Endodermal cell (in vitro differentiated cells): ENCODE measurements around the gene CTSO. TPM values are rescaled to one million over a fixed set of nuclear protein-coding genes. Genes with fewer than 3 reads are reported as not detected.

Experiments
- DNase-seq: peaks from one replicate; pipeline ENCODE4 v3.0.0-alpha.2; 2017
- H3K27ac ChIP-seq: 2 replicates; pipeline ENCODE4 v1.5.1; 2013; ENCODE audit warnings: mild to moderate bottlenecking, low read depth, low read length, moderate library complexity
- H3K27me3 ChIP-seq: 2 replicates; pipeline ENCODE4 v1.6.1; 2013; ENCODE audit warnings: mild to moderate bottlenecking, low read length, moderate library complexity; ENCODE audit not compliant: insufficient read depth, control insufficient read depth, poor library complexity, severe bottlenecking
- H3K36me3 ChIP-seq: 2 replicates; pipeline ENCODE4 v1.7.0; 2013; ENCODE audit warnings: mild to moderate bottlenecking, low read length, moderate library complexity; ENCODE audit not compliant: control insufficient read depth, insufficient read depth
- H3K4me1 ChIP-seq: one replicate; pipeline ENCODE4 v1.7.0; 2013; ENCODE audit warnings: low read length; ENCODE audit not compliant: control insufficient read depth, insufficient read depth
- H3K4me3 ChIP-seq: 2 replicates; pipeline ENCODE4 v1.5.1; 2013; ENCODE audit warnings: mild to moderate bottlenecking, low read length, moderate library complexity
- H3K9ac ChIP-seq: 2 replicates; pipeline ENCODE4 v1.6.1; 2013; ENCODE audit warnings: mild to moderate bottlenecking, low read length, moderate library complexity; ENCODE audit not compliant: poor library complexity, severe bottlenecking; ENCODE audit errors: extremely low read depth
- H3K9me3 ChIP-seq: 2 replicates; pipeline ENCODE4 v1.6.1; 2013; ENCODE audit warnings: mild to moderate bottlenecking, low read length, moderate library complexity; ENCODE audit not compliant: control insufficient read depth
- H3K27ac Mint-ChIP-seq: 2 replicates; pipeline ENCODE4 v1.8.0; 2020; ENCODE audit warnings: mixed read lengths
- H3K27me3 Mint-ChIP-seq: 2 replicates; pipeline ENCODE4 v1.8.0; 2021; ENCODE audit warnings: mild to moderate bottlenecking, mixed read lengths; ENCODE audit not compliant: insufficient read depth
- H3K36me3 Mint-ChIP-seq: 2 replicates; pipeline ENCODE4 v1.8.0; 2020; ENCODE audit warnings: low read depth, mixed read lengths
- H3K4me1 Mint-ChIP-seq: 2 replicates; pipeline ENCODE4 v1.8.0; 2020; ENCODE audit warnings: mixed read lengths
- H3K4me3 Mint-ChIP-seq: 2 replicates; pipeline ENCODE4 v1.8.0; 2020; ENCODE audit warnings: mild to moderate bottlenecking, moderate library complexity, mixed read lengths
- H3K9me3 Mint-ChIP-seq: 2 replicates; pipeline ENCODE4 v1.8.0; 2020; ENCODE audit warnings: mild to moderate bottlenecking, mixed read lengths
- CTCF ChIP-seq: fragments of 200-600 bp; sonication (generic); conservative IDR thresholded peaks from 2 replicates; pipeline ENCODE4 v1.5.0; 2021; ENCODE audit warnings: antibody characterized with exemption, mild to moderate bottlenecking
- WGBS, 2 experiments: methylation state at CpG; one replicate each; pipeline versions ENCODE4 v1.1.5 to v1.1.7; 2013; ENCODE audit warnings: missing lambda C conversion rate in 2 of 2, mixed read lengths in 1 of 2; ENCODE audit not compliant: insufficient coverage in 1 of 2, insufficient read length in 1 of 2; 5-methylcytosine and 5-hydroxymethylcytosine counted together
- total RNA-seq, 2 donors: library from RNA; stranded (reverse); fragmentation: NEBNext Ultra II Directional in 1 of 2; extraction: Animal tissue kit (Norgen Biotek cat#: 25700) in 1 of 2; gene quantifications; 2 replicates in 1 of 2; 3 replicates in 1 of 2; pipeline ENCODE4 v1.2.1, GENCODE V29; 2021

Gene CTSO
- total RNA-seq, 2 donors from 2014 or later = 4.2 to 5.4 TPM

DNA sequence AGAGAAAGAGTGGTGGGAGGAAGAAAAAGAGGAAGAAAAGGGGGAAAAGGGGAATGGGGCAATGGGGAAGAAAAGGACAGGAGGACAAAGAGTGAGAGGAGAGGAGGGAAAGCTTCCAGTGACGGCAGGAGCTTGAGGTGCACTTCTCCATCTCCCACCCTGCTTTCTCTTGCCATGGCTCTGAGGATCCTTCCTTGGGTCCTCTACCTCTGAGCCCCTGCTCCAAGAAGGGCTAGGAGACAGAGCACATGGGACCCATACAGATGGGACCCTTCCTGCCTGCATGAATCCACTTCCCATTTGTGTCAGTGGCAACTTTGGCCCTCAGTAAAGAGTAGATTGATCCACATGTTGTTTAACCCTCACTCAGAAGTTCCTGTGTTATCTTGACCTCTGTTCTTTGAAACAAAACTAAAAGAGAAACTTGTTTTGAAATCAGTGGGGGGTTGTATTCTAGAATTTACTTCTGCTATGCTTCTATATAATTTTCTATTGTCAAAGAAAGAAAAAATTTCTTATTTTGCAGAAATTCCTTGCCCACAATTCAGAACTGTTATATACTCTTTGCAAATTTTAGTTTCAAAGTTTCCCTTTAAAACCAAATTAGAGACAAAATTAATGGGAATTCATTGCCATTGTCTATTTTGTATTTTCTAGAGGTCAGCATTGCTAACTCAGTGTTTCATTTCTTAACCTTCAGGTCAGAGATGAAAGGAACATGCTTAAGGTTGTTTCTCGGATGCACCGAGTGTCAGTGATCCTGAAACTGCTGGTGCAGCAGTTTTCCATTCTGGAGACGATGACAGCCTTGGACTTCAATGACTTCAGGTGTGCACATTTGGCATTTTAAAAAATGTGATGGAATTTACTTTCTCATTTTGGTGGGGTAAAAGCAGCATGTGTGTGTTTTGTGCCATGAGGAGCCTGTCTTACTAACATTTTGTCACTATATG is 45.2 kb downstream of the CTSO start:
- no peaks in the 10 kb centered on the region for H3K9me3 Mint-ChIP-seq
- Histone ChIP-seq H3K27me3 (no peaks in the 10 kb centered on the region), H3K4me1 (no peaks in the 10 kb centered on the region), H3K9ac (no peak overlapping the region), H3K9me3 (no peaks in the 10 kb centered on the region), H3K4me3 (no peak overlapping the region), H3K36me3 (no peaks in the 10 kb centered on the region), H3K27ac (no peak overlapping the region)
- no peak for TF ChIP-seq CTCF
- H3K4me1 Mint-ChIP-seq = peaks cover 11% of the 10 kb centered on the region
- DNase-seq = no peak
- no peak overlapping the region for H3K27ac Mint-ChIP-seq
- no peaks in the 10 kb centered on the region for H3K36me3 Mint-ChIP-seq
- H3K4me3 Mint-ChIP-seq = no peak overlapping the region
- 80 to 93% methylated on average over 2 to 4 of the region's 4 CpGs for WGBS, 2 experiments
- H3K27me3 Mint-ChIP-seq = no peaks in the 10 kb centered on the region

GRCh38 chr4:155907556-155907955 is 46.1 kb downstream of the CTSO start:
- WGBS, 2 experiments = 91% methylated on average over 1 of the region's 1 CpG; no CpG with 5 or more reads in 1 of the 2 experiments
- Mint-ChIP-seq H3K4me3 (no peak overlapping the region), H3K4me1 (peaks cover 11% of the 10 kb centered on the region), H3K9me3 (no peaks in the 10 kb centered on the region), H3K27ac (no peak overlapping the region), H3K36me3 (no peaks in the 10 kb centered on the region), H3K27me3 (no peaks in the 10 kb centered on the region)
- Histone ChIP-seq H3K27ac (no peak overlapping the region), H3K27me3 (no peaks in the 10 kb centered on the region), H3K36me3 (no peaks in the 10 kb centered on the region), H3K9ac (no peak overlapping the region), H3K4me3 (no peak overlapping the region), H3K4me1 (no peaks in the 10 kb centered on the region), H3K9me3 (no peaks in the 10 kb centered on the region)
- no peak for DNase-seq
- TF ChIP-seq CTCF = no peak

DNA sequence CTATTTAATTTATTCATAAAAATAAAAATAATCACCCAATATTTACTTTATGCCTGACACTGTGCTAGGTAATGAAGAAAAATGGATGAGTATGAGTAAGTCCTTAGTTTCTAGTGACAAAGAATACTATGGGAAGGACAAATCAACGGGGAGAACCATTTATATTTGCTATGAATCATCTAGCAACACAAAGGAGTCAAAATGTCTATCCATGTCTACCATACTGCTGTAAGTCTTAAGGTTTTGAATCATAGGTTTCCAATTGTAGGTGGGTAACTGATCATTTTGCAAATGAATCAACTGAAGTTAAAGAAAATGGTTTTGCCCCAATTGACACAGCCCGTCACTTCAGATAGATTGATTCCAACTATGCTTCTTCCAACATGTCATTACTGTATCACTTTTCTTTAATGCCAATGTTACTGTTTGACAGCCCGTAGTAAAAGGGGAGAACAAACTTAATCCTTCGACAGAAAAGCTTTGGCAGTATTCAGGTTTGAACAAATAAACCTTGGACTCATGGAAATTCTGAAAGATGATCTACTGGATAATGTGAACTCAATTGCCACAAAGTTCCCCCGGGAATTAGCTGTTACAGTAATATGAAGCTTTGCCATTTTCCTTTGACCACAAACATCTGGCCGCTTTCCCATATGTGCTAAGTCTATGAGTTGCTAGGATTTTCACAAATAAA is 47.0 kb downstream of the CTSO start:
- Mint-ChIP-seq H3K4me3 (no peak overlapping the region), H3K36me3 (no peaks in the 10 kb centered on the region), H3K27ac (no peak overlapping the region), H3K27me3 (no peaks in the 10 kb centered on the region), H3K9me3 (no peaks in the 10 kb centered on the region), H3K4me1 (peaks cover 9% of the 10 kb centered on the region)
- no peaks in the 10 kb centered on the region for H3K27me3 ChIP-seq
- H3K27ac ChIP-seq = no peak overlapping the region
- H3K9me3 ChIP-seq = no peaks in the 10 kb centered on the region
- H3K9ac ChIP-seq = no peak overlapping the region
- no peaks in the 10 kb centered on the region for H3K4me1 ChIP-seq
- H3K4me3 ChIP-seq = no peak overlapping the region
- 94 to 98% methylated on average over 5 of the region's 6 CpGs for WGBS, 2 experiments
- H3K36me3 ChIP-seq = no peaks in the 10 kb centered on the region
- no peak for TF ChIP-seq CTCF
- DNase-seq = no peak
